T-cell (primary cell): ENCODE data around the gene SEMA6B. TPM values are rescaled to one million over a fixed set of nuclear protein-coding genes. Genes with fewer than 3 reads are reported as not detected.
"Not testable (repeated sequence)": the region's sequence is repeated elsewhere in the genome, so short reads cannot be mapped to it uniquely, and the experiment has no call there.

ENCODE experiments used
- ATAC-seq, 4 experiments: fragments of 200-7000 bp in 3 of 4; fragments of 150-1000 bp in 1 of 4; cut with Tn5 transposase; replicated peaks in 1 of 4; 1 replicate in 3 of 4; 2 replicates in 1 of 4; pipeline ENCODE4 v1.10.0; 2021; ENCODE audit warnings: moderate library complexity in 3 of 4, mild to moderate bottlenecking in 2 of 4, moderate number of reproducible peaks in 1 of 4
- CTCF ChIA-PET, 2 donors: fragments of 300-600 bp; sonication (Branson Sonifier 250); formaldehyde crosslinking; loops; one replicate each; lab custom pipeline; 2022; ENCODE audit warnings: antibody characterized with exemption in 2 of 2; lab: Charles Lee
- POLR2A ChIA-PET, 2 donors: fragments of 300-600 bp; sonication (Branson Sonifier 250); formaldehyde crosslinking; loops; one replicate each; lab custom pipeline; 2022; ENCODE audit warnings: antibody characterized with exemption in 2 of 2; lab: Charles Lee
- DNase-seq, 35 experiments: peaks; one replicate each; pipeline versions ENCODE4 v3.0.0 to v3.0.0-alpha.2; 2013 to 2023
- H3K27ac ChIP-seq: one replicate; pipeline ENCODE4 v1.5.1; 2013; ENCODE audit warnings: low read length
- H3K27me3 ChIP-seq, 2 experiments: replicated peaks in 1 of 2; 1 replicate in 1 of 2; 2 replicates in 1 of 2; pipeline versions ENCODE4 v1.6.1 to v1.7.0; 2013; ENCODE audit warnings: low read length in 1 of 2, mixed read lengths in 1 of 2; ENCODE audit not compliant: control insufficient read depth in 2 of 2, insufficient read depth in 2 of 2; ENCODE audit errors: extremely low read depth in 1 of 2
- H3K36me3 ChIP-seq, 2 donors: 1 replicate in 1 of 2; 2 replicates in 1 of 2; pipeline versions ENCODE4 v1.6.1 to v1.7.0; 2013; ENCODE audit warnings: low read length in 1 of 2; ENCODE audit not compliant: control insufficient read depth in 2 of 2, insufficient read depth in 1 of 2; ENCODE audit errors: extremely low read depth in 1 of 2
- H3K4me1 ChIP-seq, 2 experiments: 1 replicate in 1 of 2; 2 replicates in 1 of 2; pipeline versions ENCODE4 v1.6.1 to v1.7.0; 2013; ENCODE audit warnings: low read length in 2 of 2, mixed read lengths in 1 of 2; ENCODE audit not compliant: insufficient read depth in 2 of 2, control insufficient read depth in 1 of 2; ENCODE audit errors: extremely low read depth in 1 of 2
- H3K4me3 ChIP-seq, 2 donors: 1 replicate in 1 of 2; 2 replicates in 1 of 2; pipeline versions ENCODE4 v1.5.1 to v1.7.0; 2013; ENCODE audit warnings: mild to moderate bottlenecking in 2 of 2, low read length in 1 of 2, moderate library complexity in 1 of 2; ENCODE audit not compliant: control insufficient read depth in 1 of 2; ENCODE audit errors: extremely low read depth in 1 of 2
- H3K9me3 ChIP-seq: 2 replicates; pipeline ENCODE4 v1.7.0; 2013
- H3K27ac Mint-ChIP-seq, 2 donors: one replicate each; pipeline ENCODE4 v1.8.0; 2020 to 2021; ENCODE audit warnings: mild to moderate bottlenecking in 2 of 2, mixed read lengths in 2 of 2
- H3K27me3 Mint-ChIP-seq, 2 donors: one replicate each; pipeline ENCODE4 v1.8.0; 2021 to 2022; ENCODE audit warnings: mixed read lengths in 2 of 2
- H3K36me3 Mint-ChIP-seq: one replicate; pipeline ENCODE4 v1.8.0; 2021; ENCODE audit warnings: mixed read lengths
- H3K4me1 Mint-ChIP-seq, 3 donors: one replicate each; pipeline ENCODE4 v1.8.0; 2020 to 2022; ENCODE audit warnings: mixed read lengths in 3 of 3, mild to moderate bottlenecking in 1 of 3
- H3K4me3 Mint-ChIP-seq, 3 donors: one replicate each; pipeline ENCODE4 v1.8.0; 2020 to 2022; ENCODE audit warnings: mild to moderate bottlenecking in 3 of 3, mixed read lengths in 3 of 3, moderate library complexity in 3 of 3
- H3K9me3 Mint-ChIP-seq, 3 donors: one replicate each; pipeline ENCODE4 v1.8.0; 2020 to 2022; ENCODE audit warnings: mixed read lengths in 3 of 3
- WGBS: methylation state at CpG from one replicate; pipeline ENCODE4 v1.1.5; 2013; ENCODE audit warnings: missing lambda C conversion rate; ENCODE audit not compliant: insufficient coverage; 5-methylcytosine and 5-hydroxymethylcytosine counted together
- total RNA-seq, 35 experiments: library from RNA in 6 of 35; stranded (reverse) in 6 of 35; fragments of 120-200 nt in 1 of 35; gene quantifications; one replicate each; pipeline versions ENCODE4 v1.2.1 to v1.2.4 and lab custom pipeline; 2013 to 2026

SEMA6B gene
- total RNA-seq, 5 donors from 2014 or later (not counting 1 experiment from before 2014, with no cell fraction given): 0.25 to 0.43 (median 0.32) TPM; not detected in 2

- POLR2A ChIA-PET: interaction anchor here in 1 of 2 donors (0.6 kb wide), 1 partner anchor 35 kb away, joined by 4 read pairs; no protein-coding TSS in a partner anchor
- CTCF ChIA-PET: interaction anchor here (0.6 kb wide), 2 partner anchors 13 to 38 kb away, joined by 10 read pairs; no protein-coding TSS in a partner anchor
- no peaks in the 10 kb centered on the region for H3K36me3 Mint-ChIP-seq
- Histone ChIP-seq H3K27me3 (peaks cover 2 to 86% of the 10 kb centered on the region in 2 experiments), H3K4me3 (no peak overlapping the region), H3K4me1 (peaks cover 2 to 19% of the 10 kb centered on the region in 2 experiments), H3K27ac (no peak overlapping the region), H3K9me3 (no peaks in the 10 kb centered on the region), H3K36me3 (no peaks in the 10 kb centered on the region)
- no peak for DNase-seq
- H3K4me3 Mint-ChIP-seq: no peak overlapping the region
- no peak overlapping the region for H3K27ac Mint-ChIP-seq
- H3K27me3 Mint-ChIP-seq: peaks cover 30 to 59% of the 10 kb centered on the region in 2 donors
- 46% methylated on average over 8 of the region's 21 CpGs for WGBS
- no peak for ATAC-seq
- no peaks in the 10 kb centered on the region for H3K9me3 Mint-ChIP-seq
- H3K4me1 Mint-ChIP-seq: peaks cover 9 to 12% (median 11%) of the 10 kb centered on the region in 3 donors
These were observed 36.8 kb upstream of the SEMA6B start for GRCh38 chr19:4596033-4596904.

GRCh38 chr19:4595158-4595557 is 35.7 kb upstream of the SEMA6B start:
- H3K36me3 Mint-ChIP-seq, H3K27ac ChIP-seq, H3K9me3 ChIP-seq, ATAC-seq, H3K36me3 ChIP-seq, POLR2A ChIA-PET, H3K9me3 Mint-ChIP-seq, H3K4me3 ChIP-seq, DNase-seq, H3K4me3 Mint-ChIP-seq: not testable (repeated sequence)
- Mint-ChIP-seq H3K4me1 (peaks cover 9 to 12% (median 11%) of the 10 kb centered on the region in 3 donors), H3K27ac (peak overlapping the region in 1 of 2 donors; percentile 19), H3K27me3 (peaks cover 34 to 59% of the 10 kb centered on the region in 2 donors)
- CTCF ChIA-PET: interaction anchor here in 1 of 2 donors (0.6 kb wide), 1 partner anchor 36 kb away, joined by 10 read pairs; no protein-coding TSS in a partner anchor
- Histone ChIP-seq H3K4me1 (peaks cover 2 to 19% of the 10 kb centered on the region in 2 experiments), H3K27me3 (peaks cover 2 to 86% of the 10 kb centered on the region in 2 experiments)
- 93% methylated on average over 3 of the region's 9 CpGs for WGBS

GRCh38 chr19:4594201-4594600 is 34.7 kb upstream of the SEMA6B start:
- peaks cover 2 to 88% of the 10 kb centered on the region in 2 experiments for H3K27me3 ChIP-seq
- ChIA-PET POLR2A (no interaction called here), CTCF (interaction anchor here in 1 of 2 donors (0.7 kb wide), 1 partner anchor 23 kb away, joined by 4 read pairs; no protein-coding TSS in a partner anchor)
- Mint-ChIP-seq H3K9me3 (no peaks in the 10 kb centered on the region), H3K27me3 (peaks cover 39 to 56% of the 10 kb centered on the region in 2 donors), H3K36me3 (no peaks in the 10 kb centered on the region), H3K4me3 (no peak overlapping the region), H3K27ac (no peak overlapping the region), H3K4me1 (peaks cover 7 to 12% (median 10%) of the 10 kb centered on the region in 3 donors)
- no peaks in the 10 kb centered on the region for H3K9me3 ChIP-seq
- no peaks in the 10 kb centered on the region for H3K36me3 ChIP-seq
- ATAC-seq (no peak), DNase-seq (no peak)
- H3K4me3 ChIP-seq: no peak overlapping the region
- peaks cover 2 to 19% of the 10 kb centered on the region in 2 experiments for H3K4me1 ChIP-seq
- no peak overlapping the region for H3K27ac ChIP-seq
- 38% methylated on average over 6 of the region's 9 CpGs for WGBS

GRCh38 chr19:4593409-4593851 is 33.9 kb upstream of the SEMA6B start:
- H3K27me3 ChIP-seq: peaks cover 2 to 83% of the 10 kb centered on the region in 2 experiments
- WGBS: 83% methylated on average over 1 of the region's 6 CpGs
- Mint-ChIP-seq H3K27ac (no peak overlapping the region), H3K9me3 (no peaks in the 10 kb centered on the region), H3K36me3 (no peaks in the 10 kb centered on the region), H3K4me3 (no peak overlapping the region), H3K4me1 (peaks cover 5 to 10% (median 7%) of the 10 kb centered on the region in 3 donors), H3K27me3 (peaks cover 34 to 51% of the 10 kb centered on the region in 2 donors)
- no peaks in the 10 kb centered on the region for H3K9me3 ChIP-seq
- H3K36me3 ChIP-seq: no peaks in the 10 kb centered on the region
- CTCF ChIA-PET: interaction anchor here (0.6 to 0.7 kb wide), 3 partner anchors 18 to 271 kb away, joined by 4 to 5 read pairs (median 4); no protein-coding TSS in a partner anchor
- peaks cover 2 to 13% of the 10 kb centered on the region in 2 experiments for H3K4me1 ChIP-seq
- H3K4me3 ChIP-seq: no peak overlapping the region
- H3K27ac ChIP-seq: no peak overlapping the region
- no peak for ATAC-seq
- POLR2A ChIA-PET: interaction anchor here in 1 of 2 donors (0.6 kb wide), 1 partner anchor 87 kb away, joined by 6 read pairs; no protein-coding TSS in a partner anchor
- no peak for DNase-seq

GRCh38 chr19:4592445-4592844 is 33.0 kb upstream of the SEMA6B start:
- Histone ChIP-seq H3K9me3 (no peaks in the 10 kb centered on the region), H3K4me3 (no peak overlapping the region), H3K4me1 (peaks cover 0 to 4% of the 10 kb centered on the region in 2 experiments), H3K27ac (no peak overlapping the region), H3K36me3 (no peaks in the 10 kb centered on the region), H3K27me3 (peaks cover 2 to 79% of the 10 kb centered on the region in 2 experiments)
- H3K27ac Mint-ChIP-seq: no peak overlapping the region
- WGBS: 40% methylated on average over 1 of the region's 5 CpGs
- H3K36me3 Mint-ChIP-seq: no peaks in the 10 kb centered on the region
- DNase-seq: no peak
- POLR2A ChIA-PET: no interaction called here
- CTCF ChIA-PET: interaction anchor here in 1 of 2 donors (0.6 kb wide), 1 partner anchor 22 kb away, joined by 3 read pairs; no protein-coding TSS in a partner anchor
- H3K4me3 Mint-ChIP-seq: no peak overlapping the region
- peaks cover 35 to 53% of the 10 kb centered on the region in 2 donors for H3K27me3 Mint-ChIP-seq
- H3K9me3 Mint-ChIP-seq: no peaks in the 10 kb centered on the region
- H3K4me1 Mint-ChIP-seq: peaks cover 3 to 4% (median 3%) of the 10 kb centered on the region in 3 donors
- ATAC-seq: no peak

- no peak overlapping the region for H3K27ac ChIP-seq
- CTCF ChIA-PET: no interaction called here
These were observed 31.8 kb upstream of the SEMA6B start for GRCh38 chr19:4591320-4591719.

More at GRCh38 chr19:4591320-4591719, 31.8 kb upstream of the SEMA6B start:
- Mint-ChIP-seq H3K36me3 (no peaks in the 10 kb centered on the region), H3K4me3 (no peak overlapping the region), H3K27me3 (peaks cover 32 to 55% of the 10 kb centered on the region in 2 donors), H3K4me1 (no peaks in the 10 kb centered on the region), H3K27ac (no peak overlapping the region), H3K9me3 (no peaks in the 10 kb centered on the region)
- Histone ChIP-seq H3K27me3 (peaks cover 0 to 79% of the 10 kb centered on the region in 2 experiments), H3K4me3 (no peak overlapping the region), H3K36me3 (no peaks in the 10 kb centered on the region), H3K4me1 (no peaks in the 10 kb centered on the region), H3K9me3 (no peaks in the 10 kb centered on the region)
- POLR2A ChIA-PET: no interaction called here
- DNase-seq: no peak
- no peak for ATAC-seq
- WGBS: no CpG with 5 or more reads among the region's 6 CpGs
